Measurements from ENCODE around the gene MEF2B. TPM values are rescaled to one million over a fixed set of nuclear protein-coding genes. Genes with fewer than 3 reads are reported as not detected.

The MEF2B gene
- total RNA-seq = under 1 TPM in 1 of 4 donors, not detected in 3; 0.88 TPM

DNA sequence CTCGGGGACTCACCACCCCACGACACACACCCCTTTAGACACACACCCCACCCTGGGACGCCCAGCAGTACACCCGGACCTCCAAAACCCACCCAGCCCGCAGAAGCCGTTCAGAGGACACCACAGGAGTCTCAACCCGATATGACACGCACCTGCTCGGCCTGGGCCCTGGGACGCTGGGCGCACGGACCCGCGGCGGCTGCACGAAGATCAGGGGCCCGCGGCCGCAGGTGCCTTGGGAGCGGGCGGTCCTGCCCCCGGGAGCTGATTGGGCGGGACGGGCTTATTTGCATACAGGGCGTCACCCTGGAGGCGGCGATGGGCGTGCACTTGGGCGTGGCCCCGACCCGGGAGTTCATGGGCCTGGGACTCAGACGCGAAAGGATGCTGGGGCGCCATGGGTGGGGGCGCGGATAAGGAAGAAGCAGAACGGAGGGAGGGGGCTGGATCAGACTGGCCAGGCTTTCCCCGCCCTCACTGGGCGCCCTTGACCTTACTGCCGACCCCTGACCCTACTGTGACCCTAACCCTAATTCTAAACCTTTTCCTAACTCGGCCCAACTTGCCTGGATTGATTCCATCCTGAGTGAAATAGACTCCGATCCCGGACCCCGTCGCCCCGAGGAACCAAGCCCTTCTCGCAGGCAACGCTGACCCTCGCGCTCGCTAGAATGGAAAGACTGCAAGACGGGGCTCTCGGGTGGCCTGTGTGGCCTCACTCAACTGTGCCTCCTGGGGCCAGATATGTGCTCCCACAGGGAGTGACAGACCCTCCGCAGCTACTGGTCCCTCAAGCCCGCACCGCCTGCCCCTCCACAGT is at the start of gene MEF2B:
Gene MEF2B (minus strand): TSS at position 211 of the 820 bp plus-strand sequence. CDS start 19,528 bp downstream, outside the sequence.
- TF ChIP-seq CTCF (IDR thresholded peaks at IDR 0.05; ENCODE audit: low read depth) = no peak

DNA sequence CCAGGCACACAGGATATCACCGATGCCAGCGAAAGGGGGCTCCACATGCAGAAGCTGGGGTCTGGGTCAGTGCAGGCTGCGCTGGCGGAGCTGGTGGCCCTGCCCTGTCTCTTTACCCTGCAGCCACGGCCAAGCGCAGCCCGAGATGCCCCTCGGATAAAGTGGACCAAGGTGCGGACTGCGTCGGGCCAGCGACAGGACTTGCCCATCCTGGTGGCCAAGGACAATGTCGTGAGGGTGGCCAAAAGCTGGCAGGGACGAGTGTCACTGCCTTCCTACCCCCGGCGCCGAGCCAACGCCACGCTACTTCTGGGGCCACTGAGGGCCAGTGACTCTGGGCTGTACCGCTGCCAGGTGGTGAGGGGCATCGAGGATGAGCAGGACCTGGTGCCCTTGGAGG is 48.8 kb upstream of the MEF2B start:
- TF ChIP-seq CTCF (IDR thresholded peaks at IDR 0.05; ENCODE audit: low read depth) = no peak

- TF ChIP-seq CTCF (IDR thresholded peaks at IDR 0.05; ENCODE audit: low read depth) = no peak
These were observed 47.0 kb upstream of the MEF2B start for GRCh38 chr19:19217099-19217498.

DNA sequence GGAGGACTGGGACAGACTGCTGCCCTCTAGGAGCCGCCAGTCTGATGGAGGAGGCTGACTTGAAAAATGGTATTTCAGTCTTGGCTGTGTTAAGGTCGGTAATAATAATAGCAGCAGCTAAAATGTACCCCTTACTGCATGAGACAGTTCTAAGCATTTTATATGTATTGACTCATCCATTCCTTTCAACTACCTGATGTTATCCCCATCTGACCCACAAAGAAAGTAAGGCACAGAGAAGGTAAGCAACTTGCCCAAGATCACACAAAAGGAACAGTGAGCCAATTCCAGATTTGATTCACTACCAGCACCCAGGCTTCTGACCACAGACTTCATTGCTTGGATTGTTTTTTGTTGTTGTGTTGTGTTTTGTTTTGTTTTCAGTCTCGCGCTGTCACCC is 45.7 kb upstream of the MEF2B start:
- TF ChIP-seq CTCF (IDR thresholded peaks at IDR 0.05; ENCODE audit: low read depth) = no peak

- TF ChIP-seq CTCF (IDR thresholded peaks at IDR 0.05; ENCODE audit: low read depth) = no peak
These were observed 44.8 kb upstream of the MEF2B start for GRCh38 chr19:19214892-19215291.

DNA sequence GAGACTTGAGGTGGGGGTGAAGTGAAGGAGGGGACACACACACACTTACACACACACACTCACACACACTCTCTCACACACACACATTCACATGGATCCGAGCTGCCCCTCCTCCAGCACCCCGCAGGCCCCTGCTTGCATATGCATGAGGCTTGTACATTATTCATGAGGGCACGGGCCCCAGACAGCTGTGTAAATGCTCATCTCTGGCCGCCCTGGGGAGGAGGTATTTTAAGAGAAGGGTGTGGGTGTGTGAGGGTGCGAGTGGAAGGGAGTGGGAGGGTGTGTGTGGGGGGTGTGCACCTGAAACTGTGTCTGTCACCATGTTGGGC is 44.1 kb upstream of the MEF2B start:
- no peak for TF ChIP-seq CTCF (IDR thresholded peaks at IDR 0.05; ENCODE audit: low read depth)

- no peak for TF ChIP-seq CTCF (IDR thresholded peaks at IDR 0.05; ENCODE audit: low read depth)
These were observed 43.5 kb upstream of the MEF2B start for GRCh38 chr19:19213426-19214158.
